T-helper 17 cell (primary cell): ENCODE results near the gene FBXO39. TPM values are rescaled to one million over a fixed set of nuclear protein-coding genes. Genes with fewer than 3 reads are reported as not detected.
"Not testable (repeated sequence)": the region's sequence is repeated elsewhere in the genome, so short reads cannot be mapped to it uniquely, and the experiment has no call there.

Experiments used
- ATAC-seq: fragments of 150-1000 bp; cut with Tn5 transposase; 2 replicates; pipeline ENCODE4 v1.10.0; 2021; ENCODE audit warnings: mild to moderate bottlenecking, moderate library complexity
- DNase-seq, 3 donors: peaks; one replicate each; pipeline versions ENCODE4 v3.0.0 to v3.0.0-alpha.2; 2020 to 2021
- H3K9me3 ChIP-seq: one replicate; pipeline ENCODE4 v1.7.0; 2013; ENCODE audit warnings: low read length, mild to moderate bottlenecking; ENCODE audit not compliant: control insufficient read depth, poor library complexity, severe bottlenecking
- H3K27ac Mint-ChIP-seq: one replicate; pipeline ENCODE4 v1.8.0; 2022; ENCODE audit warnings: mild to moderate bottlenecking, moderate library complexity, mixed read lengths
- H3K27me3 Mint-ChIP-seq: one replicate; pipeline ENCODE4 v1.8.0; 2022; ENCODE audit warnings: mixed read lengths
- H3K36me3 Mint-ChIP-seq: one replicate; pipeline ENCODE4 v1.8.0; 2022; ENCODE audit warnings: low read depth, mixed read lengths
- H3K4me1 Mint-ChIP-seq: one replicate; pipeline ENCODE4 v1.8.0; 2022; ENCODE audit warnings: mild to moderate bottlenecking, mixed read lengths
- H3K4me3 Mint-ChIP-seq: one replicate; pipeline ENCODE4 v1.8.0; 2022; ENCODE audit warnings: mild to moderate bottlenecking, moderate library complexity, mixed read lengths
- total RNA-seq, 4 donors: library from RNA in 2 of 4; stranded (reverse) in 2 of 4; gene quantifications; one replicate each; pipeline ENCODE4 v1.2.3 and lab custom pipeline; 2022 to 2026

FBXO39 gene
- total RNA-seq, 2 donors from 2014 or later = 0.17 to 0.44 TPM

DNA sequence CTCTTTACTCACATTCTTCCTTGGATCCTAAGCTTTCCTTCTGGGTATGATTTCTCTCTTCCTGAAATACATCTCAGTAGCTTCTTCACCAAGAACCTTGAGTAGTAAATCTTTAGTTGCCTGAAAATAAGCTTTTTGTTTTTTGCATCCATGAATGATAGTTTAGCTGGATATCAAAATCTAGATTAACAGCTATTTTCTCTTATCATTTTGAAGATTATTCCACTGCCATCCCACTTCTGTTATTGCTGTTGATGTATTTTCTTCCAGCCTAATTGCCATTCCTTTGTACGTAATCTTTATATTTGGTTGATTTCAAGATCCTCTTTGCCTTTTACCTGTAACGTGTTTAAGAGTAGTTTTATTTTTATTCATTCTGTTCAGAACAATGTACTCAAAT is 7.6 kb upstream of the FBXO39 start:
- H3K27me3 Mint-ChIP-seq = no peaks in the 10 kb centered on the region
- H3K9me3 ChIP-seq = peaks cover 14% of the 10 kb centered on the region
- peaks cover 32% of the 10 kb centered on the region for H3K36me3 Mint-ChIP-seq
- DNase-seq (no peak), ATAC-seq (no peak)
- H3K4me1 Mint-ChIP-seq = no peaks in the 10 kb centered on the region
- no peak overlapping the region for H3K4me3 Mint-ChIP-seq
- no peak overlapping the region for H3K27ac Mint-ChIP-seq

GRCh38 chr17:6772016-6772415 is 4.0 kb upstream of the FBXO39 start:
- Mint-ChIP-seq H3K36me3 (peaks cover 18% of the 10 kb centered on the region), H3K4me1 (no peaks in the 10 kb centered on the region), H3K27me3 (no peaks in the 10 kb centered on the region), H3K4me3 (no peak overlapping the region), H3K27ac (no peak overlapping the region)
- no peak for ATAC-seq
- no peak for DNase-seq
- peaks cover 17% of the 10 kb centered on the region for H3K9me3 ChIP-seq

GRCh38 chr17:6774906-6775305 is 1.1 kb upstream of the FBXO39 start:
- not testable (repeated sequence) for H3K36me3 Mint-ChIP-seq

DNA sequence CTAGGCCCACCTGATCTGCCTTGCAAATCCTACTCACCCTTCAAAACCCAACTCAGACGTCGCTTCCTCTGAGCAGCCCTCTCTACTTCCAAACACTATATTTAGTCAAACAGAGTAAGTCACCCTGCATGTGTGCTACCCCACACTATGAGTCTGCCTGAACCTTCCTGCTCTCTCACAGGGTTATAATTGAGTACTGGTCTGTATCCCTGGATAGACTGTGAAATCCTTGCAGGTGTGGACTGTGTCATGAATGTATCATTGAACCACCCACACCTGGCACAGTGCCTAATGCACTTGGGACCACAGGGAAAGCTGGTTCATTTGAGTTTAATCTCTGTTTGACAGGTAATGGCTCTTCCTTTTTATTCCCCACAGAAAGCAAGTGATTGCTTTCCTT is 3.4 kb downstream of the FBXO39 start:
- Mint-ChIP-seq H3K4me3 (no peak overlapping the region), H3K27ac (no peak overlapping the region), H3K27me3 (no peaks in the 10 kb centered on the region), H3K36me3 (peaks cover 2% of the 10 kb centered on the region), H3K4me1 (no peaks in the 10 kb centered on the region)
- ATAC-seq (no peak), DNase-seq (no peak)
- H3K9me3 ChIP-seq = peaks cover 3% of the 10 kb centered on the region

More at GRCh38 chr17:6774906-6775305, 1.1 kb upstream of the FBXO39 start:
- not testable (repeated sequence) for ATAC-seq, H3K27ac Mint-ChIP-seq, H3K27me3 Mint-ChIP-seq, H3K4me1 Mint-ChIP-seq, H3K9me3 ChIP-seq, DNase-seq, H3K4me3 Mint-ChIP-seq

DNA sequence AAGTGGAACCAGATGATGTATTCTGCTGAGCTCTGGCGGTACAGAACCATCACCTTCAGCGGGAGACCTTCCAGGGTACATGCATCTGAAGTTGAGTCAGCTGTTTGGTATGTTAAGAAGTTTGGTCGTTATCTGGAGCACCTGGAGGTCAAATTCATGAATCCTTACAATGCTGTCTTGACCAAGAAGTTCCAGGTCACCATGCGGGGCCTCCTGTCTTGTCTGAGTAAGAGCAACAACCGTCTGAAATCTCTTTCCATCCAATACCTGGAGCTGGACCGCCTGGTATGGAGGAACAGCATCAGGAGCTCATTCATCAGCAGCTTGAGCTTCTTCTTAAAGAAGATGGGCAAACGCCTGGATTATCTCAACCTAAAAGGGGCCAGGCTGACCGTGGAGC is 4.0 kb downstream of the FBXO39 start:
- ATAC-seq = no peak
- no peaks in the 10 kb centered on the region for H3K36me3 Mint-ChIP-seq
- no peaks in the 10 kb centered on the region for H3K27me3 Mint-ChIP-seq

DNA sequence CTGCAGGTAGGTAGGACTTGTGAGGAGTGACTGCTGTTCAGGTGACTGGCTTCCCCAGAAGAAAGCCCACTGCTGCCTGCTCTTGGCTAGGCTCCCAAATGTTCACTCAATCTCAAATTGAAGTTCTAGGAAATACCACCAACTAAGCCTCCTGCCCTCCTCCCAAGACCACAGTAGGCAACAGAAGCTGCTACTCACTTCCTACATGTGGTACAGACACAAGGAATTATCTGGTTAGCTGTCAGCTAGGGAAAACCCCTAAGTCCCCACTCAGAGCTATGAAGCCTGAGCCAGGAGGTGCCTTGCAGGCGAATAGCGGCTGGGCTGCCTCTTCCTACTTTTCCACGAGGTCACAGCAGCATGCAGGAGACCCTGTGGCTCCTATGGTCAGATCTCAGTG is 4.9 kb downstream of the FBXO39 start:
- no peaks in the 10 kb centered on the region for H3K27me3 Mint-ChIP-seq

More for the DNA sequence above, 4.0 kb downstream of the FBXO39 start:
- no peak for DNase-seq
- H3K9me3 ChIP-seq = peaks cover 3% of the 10 kb centered on the region
- no peaks in the 10 kb centered on the region for H3K4me1 Mint-ChIP-seq
- no peak overlapping the region for H3K4me3 Mint-ChIP-seq
- H3K27ac Mint-ChIP-seq = no peak overlapping the region

DNA sequence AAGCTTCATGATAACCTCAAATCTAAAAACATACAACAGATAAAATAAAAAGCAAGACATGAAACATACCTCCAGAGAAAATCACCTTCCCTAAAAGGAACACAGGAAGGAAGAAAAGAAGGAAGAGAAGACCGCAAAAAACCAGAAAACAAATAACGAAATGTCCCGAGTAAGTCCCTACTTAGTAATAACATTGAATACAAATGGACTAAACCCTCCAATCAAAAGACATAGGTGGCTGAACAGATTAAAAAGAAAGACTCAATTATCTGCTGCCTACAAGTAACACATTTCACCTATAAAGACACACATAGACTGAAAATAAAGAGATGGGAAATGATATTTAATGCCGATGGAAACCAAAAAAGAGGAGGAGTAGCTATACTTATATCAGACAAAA is 6.2 kb downstream of the FBXO39 start:
- no peaks in the 10 kb centered on the region for H3K4me1 Mint-ChIP-seq
- no peak for DNase-seq
- H3K27me3 Mint-ChIP-seq = no peaks in the 10 kb centered on the region
- no peaks in the 10 kb centered on the region for H3K36me3 Mint-ChIP-seq
- no peak for ATAC-seq
- no peaks in the 10 kb centered on the region for H3K9me3 ChIP-seq
- H3K27ac Mint-ChIP-seq = no peak overlapping the region
- no peak overlapping the region for H3K4me3 Mint-ChIP-seq

More for the DNA sequence above, 4.9 kb downstream of the FBXO39 start:
- H3K27ac Mint-ChIP-seq = no peak overlapping the region
- no peak overlapping the region for H3K4me3 Mint-ChIP-seq
- no peaks in the 10 kb centered on the region for H3K4me1 Mint-ChIP-seq
- ATAC-seq (no peak), DNase-seq (no peak)
- H3K9me3 ChIP-seq = no peaks in the 10 kb centered on the region
- no peaks in the 10 kb centered on the region for H3K36me3 Mint-ChIP-seq

DNA sequence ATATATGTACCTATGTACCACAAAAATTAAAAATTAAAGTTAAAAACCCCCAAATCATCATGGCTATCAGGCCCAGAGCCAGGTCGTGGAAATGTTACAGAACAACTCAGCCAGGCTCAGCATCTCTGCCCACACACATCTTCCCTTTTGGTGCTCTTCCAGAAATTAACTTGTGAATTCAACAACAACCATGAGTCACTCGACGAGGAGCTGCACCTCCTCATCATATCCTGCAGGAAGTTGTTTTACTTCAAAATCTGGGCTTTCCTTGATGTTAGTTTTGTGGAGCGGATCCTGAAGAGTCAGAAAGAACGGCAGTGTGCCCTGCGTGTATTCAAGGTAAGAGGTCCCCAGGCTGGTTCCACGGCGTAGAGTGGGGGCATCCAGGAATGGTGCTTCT is 10.6 kb downstream of the FBXO39 start:
- DNase-seq (no peak), ATAC-seq (no peak)
- H3K4me1 Mint-ChIP-seq = no peaks in the 10 kb centered on the region
- no peaks in the 10 kb centered on the region for H3K9me3 ChIP-seq
- no peak overlapping the region for H3K4me3 Mint-ChIP-seq
- H3K27me3 Mint-ChIP-seq = peaks cover 41% of the 10 kb centered on the region
- H3K36me3 Mint-ChIP-seq = no peaks in the 10 kb centered on the region
- H3K27ac Mint-ChIP-seq = no peak overlapping the region

GRCh38 chr17:6787081-6787693 is 11.2 kb downstream of the FBXO39 start:
- H3K9me3 ChIP-seq = no peaks in the 10 kb centered on the region
- Mint-ChIP-seq H3K27me3 (peaks cover 46% of the 10 kb centered on the region), H3K4me1 (peaks cover under 1% of the 10 kb centered on the region), H3K36me3 (peaks cover under 1% of the 10 kb centered on the region), H3K4me3 (no peak overlapping the region), H3K27ac (no peak overlapping the region)
- ATAC-seq (no peak), DNase-seq (no peak)

- H3K9me3 ChIP-seq = no peaks in the 10 kb centered on the region
- Mint-ChIP-seq H3K36me3 (peaks cover 4% of the 10 kb centered on the region), H3K27ac (no peak overlapping the region), H3K4me1 (peaks cover 4% of the 10 kb centered on the region), H3K4me3 (no peak overlapping the region), H3K27me3 (peaks cover 61% of the 10 kb centered on the region)
- no peak for ATAC-seq
- no peak for DNase-seq
Observed at GRCh38 chr17:6789146-6789545, 13.1 kb downstream of the FBXO39 start.

DNA sequence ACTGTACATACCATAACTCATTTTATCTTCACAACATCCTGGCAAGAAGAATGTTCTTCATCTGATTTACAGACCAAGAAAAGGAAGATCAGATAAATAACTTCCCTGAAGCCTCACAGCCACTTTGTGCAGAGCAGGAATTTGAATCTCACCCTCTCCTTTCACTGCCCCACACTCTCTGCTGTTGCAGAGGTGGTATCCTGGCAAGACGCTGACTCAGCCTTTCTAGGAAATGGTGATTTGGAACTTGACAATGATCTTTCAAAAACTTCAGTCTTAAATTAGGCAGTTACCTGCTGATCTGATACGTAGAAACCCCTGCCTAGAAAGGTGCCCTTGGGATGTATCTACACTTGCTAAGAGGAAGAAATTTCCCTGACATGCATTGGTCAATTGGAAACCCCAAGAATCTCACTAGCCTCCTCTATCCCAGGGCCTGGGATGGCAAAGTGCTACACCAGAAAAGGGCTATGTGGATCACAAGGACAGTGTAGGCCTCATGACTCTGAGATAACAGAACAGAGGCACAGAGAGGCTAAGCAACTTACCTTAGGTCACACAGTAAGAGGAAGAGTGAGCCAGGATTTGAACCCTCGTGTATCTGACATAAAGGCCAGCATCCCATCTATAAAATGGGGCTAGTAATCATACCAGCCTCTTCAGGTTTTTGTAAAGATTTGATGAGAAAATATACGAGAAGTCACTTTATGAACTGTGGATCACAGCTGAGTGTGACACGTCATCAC is 17.9 kb downstream of the FBXO39 start:
- no peak overlapping the region for H3K27ac Mint-ChIP-seq
- H3K27me3 Mint-ChIP-seq = peaks cover 55% of the 10 kb centered on the region
- ATAC-seq (no peak), DNase-seq (no peak)
- H3K4me1 Mint-ChIP-seq = peaks cover 4% of the 10 kb centered on the region
- H3K36me3 Mint-ChIP-seq = peaks cover 4% of the 10 kb centered on the region
- H3K9me3 ChIP-seq = no peaks in the 10 kb centered on the region
- H3K4me3 Mint-ChIP-seq = no peak overlapping the region

DNA sequence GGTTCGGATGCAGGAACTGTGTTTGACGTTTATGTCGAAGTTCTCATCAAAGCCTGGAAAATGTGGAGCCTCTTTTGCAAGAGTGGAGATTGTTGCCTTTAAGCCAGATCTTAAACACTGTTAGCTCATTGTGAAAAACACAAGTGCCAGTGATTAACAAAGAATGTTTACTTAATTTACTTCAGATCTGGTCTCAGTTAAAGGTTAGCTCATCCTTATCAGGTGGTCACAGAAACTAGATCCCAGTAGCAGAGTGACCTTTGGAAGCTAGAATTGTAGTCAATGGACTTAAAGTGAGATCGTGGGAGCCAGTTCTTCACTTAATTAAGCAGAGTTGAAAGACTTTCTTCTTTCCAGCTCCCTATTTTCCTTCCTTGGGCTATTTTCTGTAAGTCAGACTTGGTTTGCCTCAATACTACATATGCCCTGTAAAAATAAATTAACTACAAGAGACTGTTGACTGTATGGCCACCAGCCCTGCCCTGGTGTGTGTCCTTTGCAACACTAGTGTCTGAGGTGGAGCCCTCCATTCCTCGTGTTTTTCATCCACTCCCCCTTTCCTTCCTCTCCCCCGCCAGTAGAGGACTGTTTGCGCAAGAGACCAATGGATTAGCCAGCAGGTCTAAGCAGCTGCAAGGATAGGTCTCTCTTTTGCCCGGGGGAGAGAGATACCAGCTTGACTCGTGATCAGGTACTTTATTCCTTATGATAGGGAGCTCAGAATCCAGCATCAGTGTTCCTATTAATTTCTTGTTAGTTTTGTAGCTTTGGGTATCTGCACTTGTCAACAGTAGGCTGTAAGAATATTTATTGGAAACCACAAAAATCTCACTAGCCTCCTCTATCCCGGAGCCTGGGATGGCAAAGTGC is 20.2 kb downstream of the FBXO39 start:
- peaks cover 4% of the 10 kb centered on the region for H3K4me1 Mint-ChIP-seq
- no peak for ATAC-seq
- H3K9me3 ChIP-seq = no peaks in the 10 kb centered on the region
- H3K27me3 Mint-ChIP-seq = peaks cover 45% of the 10 kb centered on the region
- DNase-seq = no peak
- peaks cover 4% of the 10 kb centered on the region for H3K36me3 Mint-ChIP-seq
- H3K27ac Mint-ChIP-seq = no peak overlapping the region
- H3K4me3 Mint-ChIP-seq = no peak overlapping the region

GRCh38 chr17:6796887-6797490 is 21.0 kb downstream of the FBXO39 start:
- ATAC-seq (no peak), DNase-seq (no peak)
- H3K4me3 Mint-ChIP-seq = no peak overlapping the region
- H3K9me3 ChIP-seq = no peaks in the 10 kb centered on the region
- H3K27me3 Mint-ChIP-seq = peaks cover 39% of the 10 kb centered on the region
- peaks cover 4% of the 10 kb centered on the region for H3K4me1 Mint-ChIP-seq
- peaks cover 4% of the 10 kb centered on the region for H3K36me3 Mint-ChIP-seq
- no peak overlapping the region for H3K27ac Mint-ChIP-seq
